Measurements from ENCODE around the gene ANKRD12.

The ANKRD12 gene

GRCh38 chr18:9328776-9329175 is 192.2 kb downstream of the ANKRD12 start:
- Histone ChIP-seq H3K9ac (no peak overlapping the region), H3K4me2 (no peak overlapping the region), H3K36me3 (ENCODE audit: insufficient read depth) (no peaks in the 10 kb centered on the region), H2AFZ (ENCODE audit: low read depth) (no peak overlapping the region), H3K27me3 (ENCODE audit: insufficient read depth, low read depth) (no peaks in the 10 kb centered on the region), H3K27ac (no peak overlapping the region), H3K79me2 (ENCODE audit: insufficient read depth, low read depth) (no peaks in the 10 kb centered on the region), H3K4me3 (IDR thresholded peaks at IDR 0.05; ENCODE audit: insufficient read depth, low read depth, low read length) (no peak overlapping the region), H3K4me1 (ENCODE audit: low read depth, poor library complexity, severe bottlenecking) (no peaks in the 10 kb centered on the region), H4K20me1 (ENCODE audit: insufficient read depth) (no peaks in the 10 kb centered on the region)
- no peak for TF ChIP-seq CTCF (conservative IDR thresholded peaks at IDR 0.05; ENCODE audit: low read depth, low read length)

GRCh38 chr18:9329471-9329870 is 192.9 kb downstream of the ANKRD12 start:
- no peak for TF ChIP-seq CTCF (conservative IDR thresholded peaks at IDR 0.05; ENCODE audit: low read depth, low read length)
- H3K27ac ChIP-seq: no peak overlapping the region
- no peak overlapping the region for H3K9ac ChIP-seq
- no peaks in the 10 kb centered on the region for H3K36me3 ChIP-seq (ENCODE audit: insufficient read depth)
- H3K4me1 ChIP-seq (ENCODE audit: low read depth, poor library complexity, severe bottlenecking): no peaks in the 10 kb centered on the region
- no peak overlapping the region for H2AFZ ChIP-seq (ENCODE audit: low read depth)
- no peaks in the 10 kb centered on the region for H3K79me2 ChIP-seq (ENCODE audit: insufficient read depth, low read depth)
- no peak overlapping the region for H3K4me3 ChIP-seq (IDR thresholded peaks at IDR 0.05; ENCODE audit: insufficient read depth, low read depth, low read length)
- no peaks in the 10 kb centered on the region for H4K20me1 ChIP-seq (ENCODE audit: insufficient read depth)
- H3K4me2 ChIP-seq: no peak overlapping the region
- no peaks in the 10 kb centered on the region for H3K27me3 ChIP-seq (ENCODE audit: insufficient read depth, low read depth)

DNA sequence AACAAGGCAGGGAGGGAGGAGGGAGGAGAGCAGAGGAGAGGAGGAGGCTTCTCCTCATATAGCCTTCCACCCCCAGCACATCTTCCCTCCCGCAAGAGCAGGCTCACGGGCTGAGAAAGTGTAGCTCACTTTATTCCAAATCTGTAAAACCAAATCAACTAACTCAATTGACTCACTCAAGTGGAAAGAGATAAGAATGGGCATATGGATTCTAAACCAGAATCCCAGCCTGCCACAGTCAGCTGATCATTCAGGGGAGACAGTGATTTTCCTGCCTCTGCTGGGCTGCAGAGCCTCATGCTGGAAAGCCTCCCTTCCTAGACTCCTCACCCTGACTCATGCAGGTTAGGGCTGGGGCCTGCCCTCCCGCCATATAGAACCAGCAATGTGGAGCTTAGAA is 193.8 kb downstream of the ANKRD12 start:
- no peak overlapping the region for H2AFZ ChIP-seq (ENCODE audit: low read depth)
- no peaks in the 10 kb centered on the region for H4K20me1 ChIP-seq (ENCODE audit: insufficient read depth)

DNA sequence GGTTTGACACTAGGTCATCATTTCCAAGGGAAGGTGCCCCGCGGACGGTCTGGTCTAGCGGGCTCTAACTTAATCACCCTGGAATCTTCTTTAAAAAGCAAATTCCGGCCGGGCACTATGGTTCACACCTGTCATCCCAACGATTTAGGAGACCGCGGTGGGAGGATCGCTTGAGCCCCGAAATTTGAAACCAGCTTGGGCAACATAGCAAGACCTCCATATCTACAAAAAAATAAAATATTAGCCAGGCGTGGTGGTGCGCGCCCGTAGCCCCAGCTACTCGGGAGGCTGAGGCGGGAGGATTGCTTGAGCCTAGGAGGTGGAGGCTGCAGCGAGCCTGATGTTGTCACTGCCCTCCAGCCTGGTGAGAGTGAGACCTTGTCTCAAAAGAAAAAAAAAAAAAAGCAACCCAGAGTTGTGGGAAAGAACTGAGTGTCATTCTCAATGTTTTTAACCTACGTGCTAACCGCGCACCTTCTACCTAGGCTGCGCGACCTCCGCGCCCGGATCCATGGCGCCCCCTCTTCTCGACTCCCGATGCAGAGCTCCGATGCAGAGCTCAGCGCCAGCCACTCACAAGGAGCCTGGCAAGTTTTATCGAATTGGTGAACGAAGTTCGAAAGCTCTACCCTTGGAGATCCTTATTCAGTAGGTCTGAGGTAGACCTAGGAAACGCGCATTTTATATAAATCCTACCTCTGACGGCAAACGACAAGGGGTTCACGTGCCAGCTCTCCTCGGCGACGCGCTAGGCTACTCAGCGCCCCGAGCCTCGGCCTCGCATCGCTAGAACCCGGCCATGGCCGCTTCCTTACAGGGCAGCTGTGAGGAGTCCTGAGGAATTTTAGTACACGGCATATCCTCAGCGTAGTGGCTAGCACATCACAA is 197.1 kb downstream of the ANKRD12 start:
- Histone ChIP-seq H3K27ac (no peak overlapping the region), H3K4me3 (IDR thresholded peaks at IDR 0.05; ENCODE audit: insufficient read depth, low read depth, low read length) (no peak overlapping the region)

More for the DNA sequence above, 193.8 kb downstream of the ANKRD12 start:
- no peak for TF ChIP-seq CTCF (conservative IDR thresholded peaks at IDR 0.05; ENCODE audit: low read depth, low read length)
- Histone ChIP-seq H3K4me1 (ENCODE audit: low read depth, poor library complexity, severe bottlenecking) (peaks cover 2% of the 10 kb centered on the region), H3K27me3 (ENCODE audit: insufficient read depth, low read depth) (no peaks in the 10 kb centered on the region), H3K27ac (no peak overlapping the region), H3K4me3 (IDR thresholded peaks at IDR 0.05; ENCODE audit: insufficient read depth, low read depth, low read length) (no peak overlapping the region), H3K79me2 (ENCODE audit: insufficient read depth, low read depth) (peaks cover 3% of the 10 kb centered on the region; the same call in 1 of the 2 replicates), H3K4me2 (no peak overlapping the region), H3K9ac (no peak overlapping the region), H3K36me3 (ENCODE audit: insufficient read depth) (no peaks in the 10 kb centered on the region)

More for the DNA sequence above, 197.1 kb downstream of the ANKRD12 start:
- no peaks in the 10 kb centered on the region for H4K20me1 ChIP-seq (ENCODE audit: insufficient read depth)
- no peaks in the 10 kb centered on the region for H3K36me3 ChIP-seq (ENCODE audit: insufficient read depth)
- H3K4me2 ChIP-seq: peak overlapping the region; percentile 64
- no peak for TF ChIP-seq CTCF (conservative IDR thresholded peaks at IDR 0.05; ENCODE audit: low read depth, low read length)
- peaks cover 14% of the 10 kb centered on the region for H3K4me1 ChIP-seq (ENCODE audit: low read depth, poor library complexity, severe bottlenecking)
- peaks cover 11% of the 10 kb centered on the region; the same call in 1 of the 2 replicates for H3K79me2 ChIP-seq (ENCODE audit: insufficient read depth, low read depth)
- H2AFZ ChIP-seq (ENCODE audit: low read depth): peak overlapping the region; percentile 82
- H3K27me3 ChIP-seq (ENCODE audit: insufficient read depth, low read depth): no peaks in the 10 kb centered on the region
- no peak overlapping the region for H3K9ac ChIP-seq
